HepG2 (cell line): ENCODE data around the gene AK2. TPM values are rescaled to one million over a fixed set of nuclear protein-coding genes. Genes with fewer than 3 reads are reported as not detected.
A peak's percentile ranks its signal among the peaks of the same experiment; 100 is the strongest.

ENCODE experiments used
- ATAD3A ChIP-seq: sonication (generic); formaldehyde crosslinking; IDR thresholded peaks from 2 replicates; pipeline ENCODE4 v1.4.0; 2020; ENCODE audit warnings: missing genetic modification reagents
- ATF1 ChIP-seq: IDR thresholded peaks from 2 replicates; pipeline ENCODE4 v1.6.1; 2016; ENCODE audit warnings: mild to moderate bottlenecking, control low read depth
- CTCF ChIP-seq: sonication (generic); formaldehyde crosslinking; IDR thresholded peaks from 2 replicates; pipeline ENCODE4 v1.5.0; 2020; ENCODE audit warnings: mild to moderate bottlenecking, missing genetic modification reagents, moderate library complexity
- FOSL2 ChIP-seq: sonication (generic); formaldehyde crosslinking; IDR thresholded peaks from 2 replicates; pipeline ENCODE4 v1.4.0; 2020; ENCODE audit warnings: missing genetic modification reagents
- GTF3A ChIP-seq: sonication (generic); formaldehyde crosslinking; conservative IDR thresholded peaks from 2 replicates; pipeline ENCODE4 v1.4.0; 2020; ENCODE audit warnings: mild to moderate bottlenecking, missing genetic modification reagents
- HMGA1 ChIP-seq: sonication (generic); formaldehyde crosslinking; conservative IDR thresholded peaks from 2 replicates; pipeline ENCODE4 v1.4.0; 2020; ENCODE audit warnings: missing genetic modification reagents
- HNRNPLL ChIP-seq: fragments of 200-400 bp; formaldehyde crosslinking; IDR thresholded peaks from 2 replicates; pipeline ENCODE4 v1.6.1; 2017; ENCODE audit warnings: mild to moderate bottlenecking, low read depth, low read length; ENCODE audit not compliant: poor library complexity, severe bottlenecking
- KAT2B ChIP-seq: fragments of 150-350 bp; IDR thresholded peaks from 2 replicates; pipeline ENCODE4 v1.6.1; 2014; ENCODE audit warnings: low read depth, low read length, borderline replicate concordance
- KDM1A ChIP-seq: IDR thresholded peaks from 2 replicates; pipeline ENCODE4 v1.6.1; 2016; ENCODE audit warnings: missing compliant biosample characterization
- KDM2A ChIP-seq: sonication (generic); formaldehyde crosslinking; IDR thresholded peaks from 2 replicates; pipeline ENCODE4 v1.4.0; 2020; ENCODE audit warnings: low read depth, missing genetic modification reagents, borderline replicate concordance
- MTF1 ChIP-seq: sonication (generic); formaldehyde crosslinking; IDR thresholded peaks from 2 replicates; pipeline ENCODE4 v1.5.0; 2020; ENCODE audit warnings: missing genetic modification reagents
- PLSCR1 ChIP-seq: sonication (generic); formaldehyde crosslinking; IDR thresholded peaks from 2 replicates; pipeline ENCODE4 v1.5.0; 2020; ENCODE audit warnings: missing genetic modification reagents, mild to moderate bottlenecking, borderline replicate concordance
- RFXAP ChIP-seq: sonication (generic); formaldehyde crosslinking; IDR thresholded peaks from 2 replicates; pipeline ENCODE4 v1.4.0; 2020; ENCODE audit warnings: missing genetic modification reagents, borderline replicate concordance
- SALL1 ChIP-seq: sonication (generic); formaldehyde crosslinking; IDR thresholded peaks from 2 replicates; pipeline ENCODE4 v1.8.0; 2022; ENCODE audit warnings: mild to moderate bottlenecking, missing genetic modification reagents
- SMAD9 ChIP-seq: sonication (generic); formaldehyde crosslinking; IDR thresholded peaks from 2 replicates; pipeline ENCODE4 v1.5.1; 2020; ENCODE audit warnings: mild to moderate bottlenecking, missing genetic modification reagents
- SP1 ChIP-seq, 2 experiments: fragments of 450-650 bp in 1 of 2; sonication (generic) in 1 of 2; formaldehyde crosslinking in 1 of 2; IDR thresholded peaks; 2 replicates each; pipeline versions ENCODE4 v1.4.0 to v1.6.1; 2016 to 2020; ENCODE audit warnings: missing genetic modification reagents in 1 of 2
- STAG1 ChIP-seq: sonication (generic); formaldehyde crosslinking; IDR thresholded peaks from 2 replicates; pipeline ENCODE4 v1.4.0; 2020; ENCODE audit warnings: missing genetic modification reagents
- TCF7 ChIP-seq: sonication (generic); IDR thresholded peaks from 2 replicates; pipeline ENCODE4 v1.6.1; 2016; ENCODE audit warnings: antibody characterized with exemption, low read depth
- TEAD3 ChIP-seq: optimal IDR thresholded peaks from 2 replicates; pipeline ENCODE3; 2016; ENCODE audit warnings: borderline replicate concordance
- YY1 ChIP-seq: IDR thresholded peaks from 2 replicates; pipeline ENCODE4 v1.6.1; 2011; ENCODE audit warnings: low read length, low read depth, moderate library complexity, mild to moderate bottlenecking; ENCODE audit not compliant: insufficient read depth, insufficient replicate concordance
- ZNF234 ChIP-seq: sonication (generic); formaldehyde crosslinking; conservative IDR thresholded peaks from 2 replicates; pipeline ENCODE4 v1.5.1; 2020; ENCODE audit warnings: mild to moderate bottlenecking, missing genetic modification reagents
- ZNF296 ChIP-seq: sonication (generic); formaldehyde crosslinking; conservative IDR thresholded peaks from 2 replicates; pipeline ENCODE4 v1.5.0; 2020; ENCODE audit warnings: mild to moderate bottlenecking, missing genetic modification reagents
- ZNF34 ChIP-seq: sonication (generic); formaldehyde crosslinking; IDR thresholded peaks from 2 replicates; pipeline ENCODE4 v1.4.0; 2020; ENCODE audit warnings: mild to moderate bottlenecking, missing genetic modification reagents, borderline replicate concordance
- ZNF589 ChIP-seq: sonication (generic); formaldehyde crosslinking; conservative IDR thresholded peaks from 2 replicates; pipeline ENCODE4 v1.8.0; 2022; ENCODE audit warnings: mild to moderate bottlenecking, moderate library complexity, missing genetic modification reagents
- ZNF780A ChIP-seq: sonication (generic); formaldehyde crosslinking; IDR thresholded peaks from 2 replicates; pipeline ENCODE4 v1.8.0; 2022; ENCODE audit warnings: mild to moderate bottlenecking, missing genetic modification reagents, moderate library complexity
- ZNF841 ChIP-seq: sonication (generic); formaldehyde crosslinking; IDR thresholded peaks from 2 replicates; pipeline ENCODE4 v1.8.1; 2023; ENCODE audit warnings: missing genetic modification reagents, borderline replicate concordance
- ZNF879 ChIP-seq: sonication (generic); formaldehyde crosslinking; IDR thresholded peaks from 2 replicates; pipeline ENCODE4 v1.8.1; 2023; ENCODE audit warnings: missing genetic modification reagents
- ZSCAN22 ChIP-seq: sonication (generic); formaldehyde crosslinking; IDR thresholded peaks from 2 replicates; pipeline ENCODE4 v1.4.0; 2020; ENCODE audit warnings: mild to moderate bottlenecking, missing genetic modification reagents
- polyA plus RNA-seq, 8 experiments: library from polyadenylated mRNA; depleted of rRNA in 3 of 8; stranded (reverse) in 7 of 8; unstranded in 1 of 8; fragments of >200 nt; fragmentation: Illumina TruSeq in 4 of 8; extraction: Trizol in 4 of 8; gene quantifications; 2 replicates each; pipeline versions ENCODE4 v1.2.1 to v1.2.3, GENCODE V29; 2011 to 2016; ENCODE audit warnings: low read depth in 4 of 8, missing spikeins in 1 of 8, mixed read lengths in 1 of 8; ENCODE audit not compliant: insufficient read depth in 1 of 8
- total RNA-seq, 5 experiments: library from RNA; depleted of rRNA; stranded (reverse); fragments of >200 nt; fragmentation: Illumina TruSeq; extraction: Trizol; gene quantifications; 2 replicates each; pipeline ENCODE4 v1.2.3, GENCODE V29; 2016; ENCODE audit warnings: low read depth in 1 of 5
- TF ChIP-seq, protein P1 (sequence below): sonication (generic); formaldehyde crosslinking; IDR thresholded peaks from 2 replicates; pipeline ENCODE4 v1.5.0; 2020; ENCODE audit warnings: mild to moderate bottlenecking, missing genetic modification reagents

Gene AK2
- total and polyA plus RNA-seq, 2 of the 13 experiments (the other 11 are each of a cell fraction or from before 2014, with no cell fraction given), result 170 to 188 TPM

DNA sequence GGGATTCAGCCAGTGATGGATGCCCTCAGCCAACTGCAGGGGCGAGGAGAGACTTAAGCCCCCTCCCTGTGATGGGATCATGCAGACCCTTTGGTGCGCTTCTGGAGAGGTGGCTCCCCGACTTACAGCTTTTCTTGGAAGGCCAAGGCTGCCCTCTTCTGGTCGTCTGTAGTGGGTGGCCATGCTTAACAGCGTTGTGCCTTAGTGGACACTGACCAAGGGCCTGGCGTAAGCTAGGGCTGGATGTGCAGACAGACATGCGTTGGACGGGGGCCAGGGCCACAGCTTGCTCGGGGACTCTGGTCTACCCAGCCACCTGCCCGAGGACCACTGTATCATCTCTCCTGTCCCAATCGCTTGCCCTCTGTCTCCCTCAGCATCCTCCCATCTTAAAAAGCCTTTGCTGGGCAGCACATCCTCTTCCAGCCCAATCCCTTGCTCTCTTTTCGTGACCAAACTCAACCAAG is 49.7 kb upstream of the AK2 start (continued):
- TF ChIP-seq PLSCR1 (CRISPR knock-in tag) (no peak), ZNF879 (no peak), ZNF780A (CRISPR knock-in tag) (no peak), RFXAP (CRISPR knock-in tag) (no peak), KDM2A (CRISPR knock-in tag) (0 out of 2 replicates have a peak, but pooled peaks have one; percentile 46), ZNF296 (no peak), ZNF589 (CRISPR knock-in tag) (no peak), STAG1 (peak; percentile 94), SALL1 (CRISPR knock-in tag) (peak; percentile 22; the same call in 1 of the 2 replicates), ZSCAN22 (CRISPR knock-in tag) (no peak), HMGA1 (CRISPR knock-in tag) (no peak), KAT2B (no peak), ZNF34 (CRISPR knock-in tag) (no peak), CTCF (peak; percentile 95), SP1 (IDR thresholded peaks at IDR 0.05) (no peak), SP1 (CRISPR knock-in tag; IDR thresholded peaks at IDR 0.05) (no peak), TEAD3 (peak; percentile 25), ZNF234 (CRISPR knock-in tag) (no peak), GTF3A (CRISPR knock-in tag) (no peak), SMAD9 (CRISPR knock-in tag) (no peak), KDM1A (CRISPR knock-in tag) (no peak), FOSL2 (CRISPR knock-in tag) (0 out of 2 replicates have a peak, but pooled peaks have one; percentile 8), ATF1 (CRISPR knock-in tag) (no peak), TCF7 (no peak), ATAD3A (no peak), HNRNPLL (peak; percentile 25), MTF1 (no peak), ZNF841 (CRISPR knock-in tag) (no peak), YY1 (no peak)
- TF ChIP-seq, protein P1, sequence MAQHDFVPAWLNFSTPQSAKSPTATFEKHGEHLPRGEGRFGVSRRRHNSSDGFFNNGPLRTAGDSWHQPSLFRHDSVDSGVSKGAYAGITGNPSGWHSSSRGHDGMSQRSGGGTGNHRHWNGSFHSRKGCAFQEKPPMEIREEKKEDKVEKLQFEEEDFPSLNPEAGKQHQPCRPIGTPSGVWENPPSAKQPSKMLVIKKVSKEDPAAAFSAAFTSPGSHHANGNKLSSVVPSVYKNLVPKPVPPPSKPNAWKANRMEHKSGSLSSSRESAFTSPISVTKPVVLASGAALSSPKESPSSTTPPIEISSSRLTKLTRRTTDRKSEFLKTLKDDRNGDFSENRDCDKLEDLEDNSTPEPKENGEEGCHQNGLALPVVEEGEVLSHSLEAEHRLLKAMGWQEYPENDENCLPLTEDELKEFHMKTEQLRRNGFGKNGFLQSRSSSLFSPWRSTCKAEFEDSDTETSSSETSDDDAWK (CRISPR knock-in tag), result no peak
